ENCODE results near the gene MYL12A. TPM values are rescaled to one million over a fixed set of nuclear protein-coding genes. Genes with fewer than 3 reads are reported as not detected.

MYL12A gene
- total and polyA plus RNA-seq, 2 of the 4 experiments (the other 2 are of a cell fraction), result 549 to 580 TPM

GRCh38 chr18:3214855-3215637, 32.6 kb upstream of the MYL12A start:
- POLR2A ChIA-PET (ENCODE audit: unreplicated experiment), result no interaction called here
- no peaks in the 10 kb centered on the region for H3K36me3 ChIP-seq (ENCODE audit: control insufficient read depth, insufficient read depth, low read length)
- intact Hi-C loops (cut with micrococcal nuclease), result no loop called here
- H3K9me3 ChIP-seq (ENCODE audit: control insufficient read depth, insufficient read depth, low read length), result no peaks in the 10 kb centered on the region
- H2BK5ac ChIP-seq (ENCODE audit: low read depth, low read length, poor library complexity, severe bottlenecking), result no peak overlapping the region
- H4K20me1 ChIP-seq (ENCODE audit: insufficient read depth, low read length), result no peaks in the 10 kb centered on the region
- H3K23ac ChIP-seq (ENCODE audit: low read depth, low read length), result no peak overlapping the region
- H3K9me1 ChIP-seq (ENCODE audit: insufficient read depth, low read length), result no peaks in the 10 kb centered on the region
- ATAC-seq (ENCODE audit: low read depth), result no peak
- no peak overlapping the region for H4K5ac ChIP-seq (ENCODE audit: low read depth, low read length)
- H3K27ac ChIP-seq (ENCODE audit: insufficient read depth, low read length), result no peak overlapping the region
- H4K91ac ChIP-seq (ENCODE audit: insufficient read depth, low read depth, low read length), result no peak overlapping the region
- no peaks in the 10 kb centered on the region; the same call in 1 of the 2 replicates for H3K4me1 ChIP-seq (ENCODE audit: control insufficient read depth, insufficient read depth, low read length)
- H2AK5ac ChIP-seq (ENCODE audit: low read depth, low read length), result no peak overlapping the region
- H3K4me2 ChIP-seq (ENCODE audit: low read depth, low read length), result no peak overlapping the region
- no peak for TF ChIP-seq RFX5 (IDR thresholded peaks at IDR 0.05; ENCODE audit: low read depth, low read length)
- no peak for TF ChIP-seq RAD21 (IDR thresholded peaks at IDR 0.05; ENCODE audit: low read length)
- no peak for TF ChIP-seq BHLHE40 (IDR thresholded peaks at IDR 0.05; ENCODE audit: low read depth, low read length)
- TF ChIP-seq SMC3 (IDR thresholded peaks at IDR 0.05; ENCODE audit: low read depth, low read length), result no peak
- TF ChIP-seq MAFK (IDR thresholded peaks at IDR 0.05; ENCODE audit: low read depth, low read length), result no peak
- TF ChIP-seq, protein P1, sequence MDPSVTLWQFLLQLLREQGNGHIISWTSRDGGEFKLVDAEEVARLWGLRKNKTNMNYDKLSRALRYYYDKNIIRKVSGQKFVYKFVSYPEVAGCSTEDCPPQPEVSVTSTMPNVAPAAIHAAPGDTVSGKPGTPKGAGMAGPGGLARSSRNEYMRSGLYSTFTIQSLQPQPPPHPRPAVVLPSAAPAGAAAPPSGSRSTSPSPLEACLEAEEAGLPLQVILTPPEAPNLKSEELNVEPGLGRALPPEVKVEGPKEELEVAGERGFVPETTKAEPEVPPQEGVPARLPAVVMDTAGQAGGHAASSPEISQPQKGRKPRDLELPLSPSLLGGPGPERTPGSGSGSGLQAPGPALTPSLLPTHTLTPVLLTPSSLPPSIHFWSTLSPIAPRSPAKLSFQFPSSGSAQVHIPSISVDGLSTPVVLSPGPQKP (IDR thresholded peaks at IDR 0.05; ENCODE audit: borderline replicate concordance, low read depth, low read length), result no peak
- no peak for TF ChIP-seq RCOR1 (IDR thresholded peaks at IDR 0.05; ENCODE audit: insufficient replicate concordance, low read length)
- no peak for TF ChIP-seq MXI1 (IDR thresholded peaks at IDR 0.05; ENCODE audit: borderline replicate concordance, low read depth, low read length)
- TF ChIP-seq FOS (IDR thresholded peaks at IDR 0.05; ENCODE audit: low read depth, low read length), result no peak
- TF ChIP-seq CEBPB (IDR thresholded peaks at IDR 0.05; ENCODE audit: low read depth, low read length), result no peak
- no peak for TF ChIP-seq CTCF (conservative IDR thresholded peaks at IDR 0.05; ENCODE audit: low read depth, low read length)
- no peak for TF ChIP-seq NFE2L2 (IDR thresholded peaks at IDR 0.05; ENCODE audit: low read depth, low read length)
- no peak for TF ChIP-seq CHD1 (IDR thresholded peaks at IDR 0.05; ENCODE audit: low read depth, low read length)
- no peak for TF ChIP-seq POLR2A (IDR thresholded peaks at IDR 0.05; ENCODE audit: low read depth, low read length)
- TF ChIP-seq, protein P2, sequence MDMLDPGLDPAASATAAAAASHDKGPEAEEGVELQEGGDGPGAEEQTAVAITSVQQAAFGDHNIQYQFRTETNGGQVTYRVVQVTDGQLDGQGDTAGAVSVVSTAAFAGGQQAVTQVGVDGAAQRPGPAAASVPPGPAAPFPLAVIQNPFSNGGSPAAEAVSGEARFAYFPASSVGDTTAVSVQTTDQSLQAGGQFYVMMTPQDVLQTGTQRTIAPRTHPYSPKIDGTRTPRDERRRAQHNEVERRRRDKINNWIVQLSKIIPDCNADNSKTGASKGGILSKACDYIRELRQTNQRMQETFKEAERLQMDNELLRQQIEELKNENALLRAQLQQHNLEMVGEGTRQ (IDR thresholded peaks at IDR 0.05; ENCODE audit: low read depth, low read length), result no peak
- TF ChIP-seq MAZ (IDR thresholded peaks at IDR 0.05; ENCODE audit: borderline replicate concordance, low read depth, low read length), result no peak
- H3K14ac ChIP-seq (replicated peaks; ENCODE audit: low read depth, low read length), result no peak overlapping the region
- no peak for DNase-seq
- H2BK20ac ChIP-seq (ENCODE audit: low read depth, low read length), result no peak overlapping the region
- no peak overlapping the region for H2AK9ac ChIP-seq (replicated peaks; ENCODE audit: low read depth, low read length, poor library complexity)
- no peak overlapping the region for H2BK15ac ChIP-seq (ENCODE audit: low read depth, low read length)
- no peaks in the 10 kb centered on the region for H3K79me1 ChIP-seq (ENCODE audit: low read depth in 1 of 2, low read length in 2 of 2)
- in situ Hi-C loops (cut with MboI; ENCODE audit: low sequenced_read_pairs), result no loop called here
- WGBS, 2 experiments (ENCODE audit: extremely low coverage in 2 of 2, insufficient read length in 1 of 2), result 84% methylated on average over 15 of the region's 36 CpGs; no CpG with 5 or more reads in 1 of the 2 experiments
- dilution Hi-C loops (cut with HindIII; ENCODE audit: low sequenced_read_pairs, unreplicated experiment), result no loop called here
- H3K4me3 ChIP-seq (ENCODE audit: insufficient read depth, low read depth, low read length), result no peak overlapping the region
- H2AFZ ChIP-seq (replicated peaks; ENCODE audit: low read length, poor library complexity), result no peak overlapping the region
- CTCF ChIA-PET, result no interaction called here
- no peak overlapping the region for H3K4ac ChIP-seq (ENCODE audit: low read depth, low read length)
- no peak overlapping the region for H2BK120ac ChIP-seq (ENCODE audit: low read depth, low read length)
- no peak overlapping the region for H3K18ac ChIP-seq (ENCODE audit: low read depth, low read length)
- H4K8ac ChIP-seq (ENCODE audit: low read depth in 2 of 2, low read length in 2 of 2), result no peak overlapping the region
- no TSS peak for BruUV-seq (replicated peaks)
- no peak overlapping the region for H3K9ac ChIP-seq (ENCODE audit: low read depth, low read length)
- peaks cover 4% of the 10 kb centered on the region; the same call in 1 of the 2 replicates for H3K27me3 ChIP-seq (ENCODE audit: control insufficient read depth, insufficient read depth, low read length)
- no peak overlapping the region for H3K56ac ChIP-seq (ENCODE audit: extremely low read depth, insufficient read depth, low read length)

Measured in IMR-90 (cell line).